HAP-1 (cell line): ENCODE data around the gene TMEM250.
"Not testable (repeated sequence)": the region's sequence is repeated elsewhere in the genome, so short reads cannot be mapped to it uniquely, and the experiment has no call there.

Experiments used
- DNase-seq, 2 experiments: peaks; one replicate each; pipeline ENCODE4 v3.0.0-alpha.2; 2016 to 2020; ENCODE audit warnings: low spot score in 2 of 2
- H3K27me3 ChIP-seq: fragments of 250-450 bp; sonication (Bioruptor Pico); 2 replicates; pipeline ENCODE4 v1.5.1; 2020; ENCODE audit warnings: low read depth, mild to moderate bottlenecking, moderate library complexity
- H3K36me3 ChIP-seq: fragments of 250-450 bp; sonication (Bioruptor Pico); replicated peaks from 2 replicates; pipeline ENCODE4 v1.5.1; 2020; ENCODE audit warnings: mild to moderate bottlenecking
- H3K4me1 ChIP-seq: fragments of 250-450 bp; sonication (Bioruptor Pico); 2 replicates; pipeline ENCODE4 v1.5.1; 2020; ENCODE audit warnings: mild to moderate bottlenecking
- H3K4me3 ChIP-seq: fragments of 250-450 bp; sonication (Bioruptor Pico); 2 replicates; pipeline ENCODE4 v1.5.1; 2020; ENCODE audit warnings: mild to moderate bottlenecking, moderate library complexity
- H3K9me3 ChIP-seq: fragments of 250-450 bp; sonication (Bioruptor Pico); 2 replicates; pipeline ENCODE4 v1.5.1; 2020; ENCODE audit warnings: mild to moderate bottlenecking, moderate library complexity
- in situ Hi-C: fragments of 300-500 bp; cut with MboI; formaldehyde crosslinking; loops from 3 replicates; pipeline ENCODE4 v1.14.3; 2020; ENCODE audit warnings: low sequenced_read_pairs, inconsistent platforms, mixed read lengths

The TMEM250 gene

GRCh38 chr9:136151848-136152542 is 33.3 kb upstream of the TMEM250 start:
- Histone ChIP-seq H3K36me3 (no peaks in the 10 kb centered on the region), H3K27me3 (peaks cover 2% of the 10 kb centered on the region; the same call in 1 of the 2 replicates), H3K9me3 (no peaks in the 10 kb centered on the region), H3K4me1 (no peaks in the 10 kb centered on the region; the same call in 1 of the 2 replicates), H3K4me3 (no peak overlapping the region)
- DNase-seq = no peak
- in situ Hi-C loops = no loop called here

- in situ Hi-C loops = no loop called here
- H3K9me3 ChIP-seq = no peaks in the 10 kb centered on the region
- peaks cover under 1% of the 10 kb centered on the region; the same call in 1 of the 2 replicates for H3K27me3 ChIP-seq
- no peak for DNase-seq
- H3K4me1 ChIP-seq = no peaks in the 10 kb centered on the region; the same call in 1 of the 2 replicates
- no peaks in the 10 kb centered on the region for H3K36me3 ChIP-seq
- H3K4me3 ChIP-seq = no peak overlapping the region
Observed at GRCh38 chr9:136151214-136151804, 32.6 kb upstream of the TMEM250 start.

GRCh38 chr9:136150664-136151213 is 32.1 kb upstream of the TMEM250 start:
- H3K4me1 ChIP-seq, in situ Hi-C loops, H3K27me3 ChIP-seq, H3K36me3 ChIP-seq, DNase-seq, H3K4me3 ChIP-seq, H3K9me3 ChIP-seq: not testable (repeated sequence)

- Histone ChIP-seq H3K4me3 (no peak overlapping the region), H3K27me3 (no peaks in the 10 kb centered on the region), H3K4me1 (no peaks in the 10 kb centered on the region; the same call in 1 of the 2 replicates), H3K9me3 (no peaks in the 10 kb centered on the region), H3K36me3 (no peaks in the 10 kb centered on the region)
- in situ Hi-C loops = no loop called here
- DNase-seq = no peak
Observed at GRCh38 chr9:136149853-136150252, 31.2 kb upstream of the TMEM250 start.

- no peaks in the 10 kb centered on the region; the same call in 1 of the 2 replicates for H3K4me1 ChIP-seq
- no peaks in the 10 kb centered on the region for H3K9me3 ChIP-seq
- H3K4me3 ChIP-seq = no peak overlapping the region
- in situ Hi-C loops = no loop called here
- H3K27me3 ChIP-seq = no peaks in the 10 kb centered on the region
- DNase-seq = no peak
- H3K36me3 ChIP-seq = no peaks in the 10 kb centered on the region
Observed at GRCh38 chr9:136149337-136149736, 30.7 kb upstream of the TMEM250 start.

- in situ Hi-C loops = no loop called here
- H3K9me3 ChIP-seq = no peaks in the 10 kb centered on the region
- H3K4me3 ChIP-seq = no peak overlapping the region
- no peaks in the 10 kb centered on the region; the same call in 1 of the 2 replicates for H3K4me1 ChIP-seq
- H3K27me3 ChIP-seq = no peaks in the 10 kb centered on the region
- DNase-seq = no peak
- H3K36me3 ChIP-seq = no peaks in the 10 kb centered on the region
Observed at GRCh38 chr9:136148766-136149165, 30.1 kb upstream of the TMEM250 start.

GRCh38 chr9:136147890-136148714 is 29.4 kb upstream of the TMEM250 start:
- DNase-seq = peak in 1 of 2 experiments; percentile 45
- no peaks in the 10 kb centered on the region; the same call in 1 of the 2 replicates for H3K4me1 ChIP-seq
- H3K36me3 ChIP-seq = no peaks in the 10 kb centered on the region
- in situ Hi-C loops = no loop called here
- H3K9me3 ChIP-seq = no peaks in the 10 kb centered on the region
- H3K27me3 ChIP-seq = no peaks in the 10 kb centered on the region
- H3K4me3 ChIP-seq = no peak overlapping the region

GRCh38 chr9:136147038-136147889 is 28.6 kb upstream of the TMEM250 start:
- Histone ChIP-seq H3K36me3 (no peaks in the 10 kb centered on the region), H3K4me3 (no peak overlapping the region), H3K4me1 (no peaks in the 10 kb centered on the region; the same call in 1 of the 2 replicates), H3K27me3 (no peaks in the 10 kb centered on the region), H3K9me3 (no peaks in the 10 kb centered on the region)
- in situ Hi-C loops = no loop called here
- DNase-seq = no peak

GRCh38 chr9:136146126-136147037 is 27.7 kb upstream of the TMEM250 start:
- H3K36me3 ChIP-seq = no peaks in the 10 kb centered on the region
- H3K27me3 ChIP-seq = no peaks in the 10 kb centered on the region
- H3K4me3 ChIP-seq = no peak overlapping the region
- no peaks in the 10 kb centered on the region; the same call in 1 of the 2 replicates for H3K4me1 ChIP-seq
- in situ Hi-C loops = no loop called here
- DNase-seq = no peak
- H3K9me3 ChIP-seq = no peaks in the 10 kb centered on the region

- H3K36me3 ChIP-seq = no peaks in the 10 kb centered on the region
- H3K4me3 ChIP-seq = no peak overlapping the region
- DNase-seq = no peak
- no peaks in the 10 kb centered on the region for H3K9me3 ChIP-seq
- in situ Hi-C loops = no loop called here
- H3K4me1 ChIP-seq = no peaks in the 10 kb centered on the region; the same call in 1 of the 2 replicates
- no peaks in the 10 kb centered on the region for H3K27me3 ChIP-seq
Observed at GRCh38 chr9:136145580-136145979, 26.9 kb upstream of the TMEM250 start.

- Histone ChIP-seq H3K9me3 (no peaks in the 10 kb centered on the region), H3K27me3 (no peaks in the 10 kb centered on the region), H3K4me1 (no peaks in the 10 kb centered on the region; the same call in 1 of the 2 replicates), H3K4me3 (no peak overlapping the region), H3K36me3 (no peaks in the 10 kb centered on the region)
- in situ Hi-C loops = no loop called here
- no peak for DNase-seq
Observed at GRCh38 chr9:136144450-136144849, 25.8 kb upstream of the TMEM250 start.
